Measurements from ENCODE around the gene GJA3.

DNA sequence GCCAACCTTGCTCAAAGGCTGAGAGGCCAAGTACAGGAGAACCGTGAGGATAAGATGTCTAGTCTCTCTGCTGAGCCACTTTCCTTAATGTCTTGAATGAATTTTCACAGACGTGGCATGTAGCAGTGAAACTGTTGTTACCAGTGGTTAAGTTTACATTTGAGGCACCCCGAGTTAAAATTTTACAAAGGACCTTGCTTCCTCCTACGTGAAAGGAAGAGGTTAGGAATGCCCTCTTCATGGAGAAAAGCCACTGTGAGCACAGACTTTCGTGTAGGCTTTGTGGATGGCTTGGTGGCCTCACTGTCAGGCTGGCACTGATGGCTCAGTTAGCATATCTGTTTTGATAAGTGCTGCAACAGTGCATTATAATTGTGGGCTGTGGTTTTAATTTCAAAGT is 29.2 kb upstream of the GJA3 start:
- TF ChIP-seq SIN3A (IDR thresholded peaks at IDR 0.05; ENCODE audit: borderline replicate concordance, insufficient read depth, low read length): no peak
- no peak for TF ChIP-seq TAF1 (IDR thresholded peaks at IDR 0.05; ENCODE audit: borderline replicate concordance, insufficient read depth, low read length)
- TF ChIP-seq REST (IDR thresholded peaks at IDR 0.05; ENCODE audit: insufficient read depth in 1 of 2, low read depth in 2 of 2, low read length in 2 of 2): no peak
- TF ChIP-seq POLR2AphosphoS5 (IDR thresholded peaks at IDR 0.05; ENCODE audit: low read depth, low read length): no peak
- no peak for TF ChIP-seq FOXP2 (optimal IDR thresholded peaks at IDR 0.05; ENCODE audit: borderline replicate concordance, extremely low read depth, extremely low read length, insufficient read depth)
